ENCODE measurements around the gene GBA3. TPM values are rescaled to one million over a fixed set of nuclear protein-coding genes. Genes with fewer than 3 reads are reported as not detected.

GBA3 gene
- total and polyA plus RNA-seq, 2 donors (not counting 3 experiments of a cell fraction or from before 2014, with no cell fraction given) = not detected

DNA sequence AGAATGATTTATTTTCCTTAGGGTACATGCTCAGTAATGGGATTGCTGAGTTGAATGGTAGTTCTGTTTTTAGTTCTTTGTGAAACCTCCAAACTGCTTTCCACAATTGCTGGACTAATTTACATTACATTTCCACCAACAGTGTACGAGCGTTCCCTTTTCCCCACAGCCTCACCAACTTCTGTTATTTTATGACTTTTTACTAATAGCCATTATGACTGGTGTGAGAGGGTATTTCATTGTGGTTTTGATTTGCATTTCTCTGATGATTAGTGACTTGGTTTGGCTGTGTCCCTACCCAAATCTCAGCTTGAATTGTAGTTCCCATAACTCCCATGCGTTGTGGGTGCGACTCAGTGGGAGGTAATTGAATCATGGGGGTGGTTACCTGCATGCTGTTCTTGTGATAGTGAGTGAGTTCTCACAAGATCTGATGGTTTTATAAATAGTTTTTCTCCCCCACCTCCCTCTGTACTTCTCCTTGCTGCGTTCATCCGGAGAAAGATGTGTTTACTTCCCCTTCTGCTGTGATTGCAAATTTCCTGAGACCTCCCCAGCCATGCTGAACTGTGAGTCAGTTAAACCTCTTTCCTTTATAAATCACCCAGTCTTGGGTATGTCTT, 95.1 kb downstream of the GBA3 start:
- ChIA-PET POLR2A (no interaction called here), CTCF (no interaction called here)
- no peaks in the 10 kb centered on the region for H4K20me1 ChIP-seq (replicated peaks; ENCODE audit: control insufficient read depth, extremely low read depth, insufficient read depth, low read length)
- intact Hi-C loops (cut with micrococcal nuclease) (no loop called here), dilution Hi-C loops (cut with MboI; ENCODE audit: extremely low pct_ligation_motif_present, low sequenced_read_pairs) (no loop called here)
- H2AFZ ChIP-seq (ENCODE audit: low read depth, low read length) = no peak overlapping the region
- TF ChIP-seq FOS (IDR thresholded peaks at IDR 0.05; ENCODE audit: borderline replicate concordance, insufficient read depth, low read length) = no peak
- H3K9me1 ChIP-seq (replicated peaks; ENCODE audit: control insufficient read depth, extremely low read depth, insufficient read depth, low read length) = no peaks in the 10 kb centered on the region
- no peaks in the 10 kb centered on the region for H3K27me3 ChIP-seq (ENCODE audit: control insufficient read depth in 2 of 2, insufficient read depth in 2 of 2, low read length in 2 of 2)
- no peak for DNase-seq (ENCODE audit: low read depth, low spot score)
- H3K27ac ChIP-seq (ENCODE audit: insufficient read depth, low read depth, low read length) = no peak overlapping the region
- no peak overlapping the region for H3K4me3 ChIP-seq (replicated peaks in 1 of 3; ENCODE audit: insufficient read depth in 1 of 3, low read depth in 1 of 3, low read length in 3 of 3)
- H3K79me2 ChIP-seq (ENCODE audit: control insufficient read depth, insufficient read depth, low read length) = no peaks in the 10 kb centered on the region
- no peaks in the 10 kb centered on the region for H3K4me1 ChIP-seq (ENCODE audit: control insufficient read depth, extremely low read depth, insufficient read depth, low read length)
- no peaks in the 10 kb centered on the region for H3K36me3 ChIP-seq (ENCODE audit: control insufficient read depth in 2 of 2, extremely low read depth in 1 of 2, insufficient read depth in 2 of 2, low read length in 2 of 2)
- peaks cover 7% of the 10 kb centered on the region for H3K9me3 ChIP-seq (replicated peaks; ENCODE audit: control insufficient read depth, insufficient read depth, low read length)
- no peak for FAIRE-seq
- H3K4me2 ChIP-seq (ENCODE audit: insufficient read depth, low read length) = no peak overlapping the region
- no peak overlapping the region for H3K9ac ChIP-seq (replicated peaks; ENCODE audit: extremely low read depth, insufficient read depth, low read length)
- BruUV-seq (replicated peaks) = no TSS peak

DNA sequence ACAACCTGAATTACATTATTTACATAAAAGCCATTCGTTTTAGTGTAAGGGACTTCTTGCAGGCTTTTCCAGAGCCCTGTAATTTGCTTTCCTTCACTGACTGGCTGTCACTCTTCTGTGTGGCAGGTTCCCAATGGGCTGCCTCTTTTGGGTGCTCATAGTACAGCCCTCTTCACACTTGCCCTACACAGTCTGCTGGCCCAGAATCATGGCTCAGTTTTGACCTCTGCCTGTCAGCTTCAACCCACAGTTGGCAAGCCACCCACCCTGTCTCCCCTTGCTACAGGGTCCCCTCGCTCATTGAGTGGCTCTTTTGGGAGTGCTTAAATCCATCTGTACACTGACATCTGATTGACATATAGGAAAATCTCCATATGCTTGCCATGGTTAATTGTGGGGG, 97.9 kb downstream of the GBA3 start:
- TF ChIP-seq EZH2 (IDR thresholded peaks at IDR 0.05; ENCODE audit: borderline replicate concordance, low read depth, low read length, severe bottlenecking) (no peak), JUN (IDR thresholded peaks at IDR 0.05; ENCODE audit: borderline replicate concordance, insufficient read depth, insufficient read length, low read depth) (no peak), POLR2AphosphoS5 (IDR thresholded peaks at IDR 0.05; ENCODE audit: insufficient read depth, low read depth, low read length) (no peak), GATA2 (IDR thresholded peaks at IDR 0.05; ENCODE audit: insufficient read depth, insufficient read length, low read depth, low read length) (no peak), POLR2A (IDR thresholded peaks at IDR 0.05; ENCODE audit: low read depth, low read length) (no peak), MYC (IDR thresholded peaks at IDR 0.05; ENCODE audit: low read depth, low read length) (no peak), FOS (IDR thresholded peaks at IDR 0.05; ENCODE audit: borderline replicate concordance, insufficient read depth, low read length) (no peak)
- TF ChIP-seq, protein P1, sequence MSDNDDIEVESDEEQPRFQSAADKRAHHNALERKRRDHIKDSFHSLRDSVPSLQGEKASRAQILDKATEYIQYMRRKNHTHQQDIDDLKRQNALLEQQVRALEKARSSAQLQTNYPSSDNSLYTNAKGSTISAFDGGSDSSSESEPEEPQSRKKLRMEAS (IDR thresholded peaks at IDR 0.05; ENCODE audit: insufficient read depth, insufficient read length) = no peak
- TF ChIP-seq, protein P2, sequence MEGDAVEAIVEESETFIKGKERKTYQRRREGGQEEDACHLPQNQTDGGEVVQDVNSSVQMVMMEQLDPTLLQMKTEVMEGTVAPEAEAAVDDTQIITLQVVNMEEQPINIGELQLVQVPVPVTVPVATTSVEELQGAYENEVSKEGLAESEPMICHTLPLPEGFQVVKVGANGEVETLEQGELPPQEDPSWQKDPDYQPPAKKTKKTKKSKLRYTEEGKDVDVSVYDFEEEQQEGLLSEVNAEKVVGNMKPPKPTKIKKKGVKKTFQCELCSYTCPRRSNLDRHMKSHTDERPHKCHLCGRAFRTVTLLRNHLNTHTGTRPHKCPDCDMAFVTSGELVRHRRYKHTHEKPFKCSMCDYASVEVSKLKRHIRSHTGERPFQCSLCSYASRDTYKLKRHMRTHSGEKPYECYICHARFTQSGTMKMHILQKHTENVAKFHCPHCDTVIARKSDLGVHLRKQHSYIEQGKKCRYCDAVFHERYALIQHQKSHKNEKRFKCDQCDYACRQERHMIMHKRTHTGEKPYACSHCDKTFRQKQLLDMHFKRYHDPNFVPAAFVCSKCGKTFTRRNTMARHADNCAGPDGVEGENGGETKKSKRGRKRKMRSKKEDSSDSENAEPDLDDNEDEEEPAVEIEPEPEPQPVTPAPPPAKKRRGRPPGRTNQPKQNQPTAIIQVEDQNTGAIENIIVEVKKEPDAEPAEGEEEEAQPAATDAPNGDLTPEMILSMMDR (IDR thresholded peaks at IDR 0.05; ENCODE audit: extremely low read depth in 1 of 2, insufficient read depth in 1 of 2, low read depth in 1 of 2, low read length in 2 of 2) = no peak
- H3K4me2 ChIP-seq (ENCODE audit: insufficient read depth, low read length) = no peak overlapping the region
- H3K79me2 ChIP-seq (ENCODE audit: control insufficient read depth, insufficient read depth, low read length) = no peaks in the 10 kb centered on the region
- no peaks in the 10 kb centered on the region for H3K9me1 ChIP-seq (replicated peaks; ENCODE audit: control insufficient read depth, extremely low read depth, insufficient read depth, low read length)
- dilution Hi-C loops (cut with MboI; ENCODE audit: extremely low pct_ligation_motif_present, low sequenced_read_pairs) = no loop called here
- FAIRE-seq = no peak
- no peak overlapping the region for H3K27ac ChIP-seq (ENCODE audit: insufficient read depth, low read depth, low read length)
- no peak overlapping the region for H2AFZ ChIP-seq (ENCODE audit: low read depth, low read length)
- no peaks in the 10 kb centered on the region for H4K20me1 ChIP-seq (replicated peaks; ENCODE audit: control insufficient read depth, extremely low read depth, insufficient read depth, low read length)
- no peak for DNase-seq (ENCODE audit: low read depth, low spot score)
- CTCF ChIA-PET = no interaction called here
- POLR2A ChIA-PET = no interaction called here
- H3K36me3 ChIP-seq (ENCODE audit: control insufficient read depth in 2 of 2, extremely low read depth in 1 of 2, insufficient read depth in 2 of 2, low read length in 2 of 2) = no peaks in the 10 kb centered on the region
- no peak overlapping the region for H3K9ac ChIP-seq (replicated peaks; ENCODE audit: extremely low read depth, insufficient read depth, low read length)
- BruUV-seq (replicated peaks) = no TSS peak
- H3K4me3 ChIP-seq (replicated peaks in 1 of 3; ENCODE audit: insufficient read depth in 1 of 3, low read depth in 1 of 3, low read length in 3 of 3) = no peak overlapping the region
- peaks cover 5% of the 10 kb centered on the region for H3K9me3 ChIP-seq (replicated peaks; ENCODE audit: control insufficient read depth, insufficient read depth, low read length)
- intact Hi-C loops (cut with micrococcal nuclease) = no loop called here
- H3K4me1 ChIP-seq (ENCODE audit: control insufficient read depth, extremely low read depth, insufficient read depth, low read length) = no peaks in the 10 kb centered on the region
- H3K27me3 ChIP-seq (ENCODE audit: control insufficient read depth in 2 of 2, insufficient read depth in 2 of 2, low read length in 2 of 2) = no peaks in the 10 kb centered on the region

All from endothelial cell of umbilical vein (primary cell).